Esophagus squamous epithelium (tissue), 5 donors: ENCODE measurements around the gene EXOC3L4. TPM values are rescaled to one million over a fixed set of nuclear protein-coding genes. Genes with fewer than 3 reads are reported as not detected.

Source experiments
- DNase-seq: peaks from one replicate; lab custom pipeline; 2025; lab: John Stamatoyannopoulos, UW
- H3K27ac ChIP-seq, 4 donors: fragments of 200-600 bp; sonication (generic); one replicate each; pipeline ENCODE4 v1.5.1; 2016 to 2019; ENCODE audit warnings: mild to moderate bottlenecking in 1 of 4
- H3K27me3 ChIP-seq, 4 donors: fragments of 200-600 bp; sonication (generic); 1 replicate in 3 of 4; 2 replicates in 1 of 4; pipeline versions ENCODE4 v1.5.1 to v1.6.0; 2017 to 2021; ENCODE audit warnings: antibody characterized with exemption in 1 of 4
- H3K36me3 ChIP-seq, 3 donors: fragments of 200-600 bp; sonication (generic); one replicate each; pipeline ENCODE4 v1.5.1; 2016 to 2019
- H3K4me1 ChIP-seq, 3 donors: fragments of 200-600 bp; sonication (generic); one replicate each; pipeline ENCODE4 v1.5.1; 2017 to 2019
- H3K4me3 ChIP-seq, 4 donors: fragments of 200-600 bp; sonication (generic); 1 replicate in 3 of 4; 2 replicates in 1 of 4; pipeline ENCODE4 v1.5.1; 2016 to 2019; ENCODE audit warnings: mild to moderate bottlenecking in 2 of 4, moderate library complexity in 1 of 4
- H3K9me3 ChIP-seq, 3 donors: fragments of 200-600 bp; sonication (generic); one replicate each; pipeline ENCODE4 v1.5.1; 2016 to 2019
- POLR2A ChIP-seq, 4 donors: fragments of 450-650 bp; IDR thresholded peaks; one replicate each; pipeline ENCODE4 v1.6.1; 2017; ENCODE audit warnings: antibody characterized with exemption in 4 of 4, mild to moderate bottlenecking in 4 of 4, moderate library complexity in 3 of 4
- WGBS, 2 donors: methylation state at CpG; one replicate each; pipeline ENCODE4 v1.1.5; 2018; 5-methylcytosine and 5-hydroxymethylcytosine counted together
- intact Hi-C: fragments of 100-400 bp; cut with DNase I; formaldehyde crosslinking; loops from one replicate; pipeline ENCODE4 v1.15.0; 2022
- total RNA-seq, 4 donors: library from RNA; depleted of rRNA; stranded (reverse); fragments of >200 nt; gene quantifications; one replicate each; pipeline ENCODE4 v1.1.0, GENCODE V29; 2016
- TF ChIP-seq, protein P1 (sequence below), 6 experiments: fragments of 450-650 bp in 4 of 6; fragments of 200-600 bp in 2 of 6; sonication (generic) in 2 of 6; IDR thresholded peaks; one replicate each; pipeline ENCODE4 v1.5.1; 2016 to 2019; ENCODE audit warnings: antibody characterized with exemption in 6 of 6, mild to moderate bottlenecking in 4 of 6, moderate library complexity in 4 of 6
- donor health status: DM: yes; HTN: yes; CAD: no.

EXOC3L4 gene
- total RNA-seq, 4 donors from 2014 or later = 1.00 TPM; not detected in 3

DNA sequence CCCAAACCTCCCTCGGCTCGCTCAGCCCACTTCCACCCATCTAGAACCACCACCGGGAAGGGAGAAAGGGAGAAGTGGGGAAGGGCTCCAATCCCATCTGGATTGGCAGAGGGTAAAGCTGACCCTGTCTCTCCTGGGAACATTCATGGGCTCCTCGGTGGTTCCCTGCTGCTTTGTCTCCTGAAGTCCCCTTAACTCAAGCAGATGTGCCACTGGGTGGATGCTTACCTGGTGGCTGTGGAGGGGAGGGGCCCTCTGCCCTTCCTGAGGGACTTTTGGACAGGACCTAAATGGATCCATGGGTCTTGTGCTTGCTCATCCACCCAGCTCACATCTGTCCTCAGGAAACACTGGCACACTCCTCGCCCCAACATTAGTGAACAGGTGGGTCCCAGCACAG, 35.0 kb upstream of the EXOC3L4 start:
- H3K9me3 ChIP-seq = no peaks in the 10 kb centered on the region
- H3K27ac ChIP-seq = peak overlapping the region in 2 of 4 donors; percentile 0 to 34
- no peaks in the 10 kb centered on the region for H3K27me3 ChIP-seq
- H3K4me3 ChIP-seq = peak overlapping the region in 1 of 4 donors; percentile 86
- intact Hi-C loops = no loop called here
- H3K36me3 ChIP-seq = no peaks in the 10 kb centered on the region
- TF ChIP-seq, protein P1, sequence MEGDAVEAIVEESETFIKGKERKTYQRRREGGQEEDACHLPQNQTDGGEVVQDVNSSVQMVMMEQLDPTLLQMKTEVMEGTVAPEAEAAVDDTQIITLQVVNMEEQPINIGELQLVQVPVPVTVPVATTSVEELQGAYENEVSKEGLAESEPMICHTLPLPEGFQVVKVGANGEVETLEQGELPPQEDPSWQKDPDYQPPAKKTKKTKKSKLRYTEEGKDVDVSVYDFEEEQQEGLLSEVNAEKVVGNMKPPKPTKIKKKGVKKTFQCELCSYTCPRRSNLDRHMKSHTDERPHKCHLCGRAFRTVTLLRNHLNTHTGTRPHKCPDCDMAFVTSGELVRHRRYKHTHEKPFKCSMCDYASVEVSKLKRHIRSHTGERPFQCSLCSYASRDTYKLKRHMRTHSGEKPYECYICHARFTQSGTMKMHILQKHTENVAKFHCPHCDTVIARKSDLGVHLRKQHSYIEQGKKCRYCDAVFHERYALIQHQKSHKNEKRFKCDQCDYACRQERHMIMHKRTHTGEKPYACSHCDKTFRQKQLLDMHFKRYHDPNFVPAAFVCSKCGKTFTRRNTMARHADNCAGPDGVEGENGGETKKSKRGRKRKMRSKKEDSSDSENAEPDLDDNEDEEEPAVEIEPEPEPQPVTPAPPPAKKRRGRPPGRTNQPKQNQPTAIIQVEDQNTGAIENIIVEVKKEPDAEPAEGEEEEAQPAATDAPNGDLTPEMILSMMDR (IDR thresholded peaks at IDR 0.05) = no peak
- TF ChIP-seq POLR2A (IDR thresholded peaks at IDR 0.05) = no peak
- DNase-seq = no peak
- peaks cover 22 to 54% (median 26%) of the 10 kb centered on the region in 3 donors for H3K4me1 ChIP-seq
- WGBS, 2 donors = 76 to 90% methylated on average over 4 to 5 of the region's 5 CpGs

DNA sequence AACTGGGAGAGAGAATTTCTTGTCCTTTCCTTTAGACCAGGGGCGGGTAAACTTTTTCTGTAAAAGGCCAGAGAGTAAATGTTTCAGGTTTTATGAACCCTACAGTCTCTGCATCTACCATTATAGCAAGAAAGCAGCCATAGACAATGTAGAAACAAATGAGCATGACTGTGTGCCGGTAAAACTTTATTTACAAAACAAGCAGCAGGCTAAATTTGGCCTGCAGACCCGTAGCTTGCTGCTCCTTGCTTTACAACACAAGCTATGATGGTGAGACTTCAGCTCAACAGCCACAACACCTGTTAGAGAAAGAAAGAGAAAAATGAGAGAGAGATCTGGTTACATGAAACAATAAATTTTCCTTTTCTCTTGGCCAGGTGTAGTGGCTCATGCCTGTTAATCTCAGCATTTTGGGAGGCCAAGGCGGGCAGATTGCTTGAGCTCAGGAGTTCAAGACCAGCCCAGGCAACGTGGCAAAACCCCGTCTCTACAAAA, 33.0 kb upstream of the EXOC3L4 start:
- H3K27ac ChIP-seq = no peak overlapping the region
- H3K4me3 ChIP-seq = no peak overlapping the region
- TF ChIP-seq POLR2A (IDR thresholded peaks at IDR 0.05) = no peak
- TF ChIP-seq, protein P1 (IDR thresholded peaks at IDR 0.05) = no peak
- 52 to 83% methylated on average over 4 to 6 of the region's 6 CpGs for WGBS, 2 donors
- intact Hi-C loops = no loop called here
- no peaks in the 10 kb centered on the region for H3K9me3 ChIP-seq
- DNase-seq = no peak
- no peaks in the 10 kb centered on the region for H3K36me3 ChIP-seq
- H3K4me1 ChIP-seq = peaks cover 16 to 54% (median 27%) of the 10 kb centered on the region in 3 donors
- no peaks in the 10 kb centered on the region for H3K27me3 ChIP-seq

DNA sequence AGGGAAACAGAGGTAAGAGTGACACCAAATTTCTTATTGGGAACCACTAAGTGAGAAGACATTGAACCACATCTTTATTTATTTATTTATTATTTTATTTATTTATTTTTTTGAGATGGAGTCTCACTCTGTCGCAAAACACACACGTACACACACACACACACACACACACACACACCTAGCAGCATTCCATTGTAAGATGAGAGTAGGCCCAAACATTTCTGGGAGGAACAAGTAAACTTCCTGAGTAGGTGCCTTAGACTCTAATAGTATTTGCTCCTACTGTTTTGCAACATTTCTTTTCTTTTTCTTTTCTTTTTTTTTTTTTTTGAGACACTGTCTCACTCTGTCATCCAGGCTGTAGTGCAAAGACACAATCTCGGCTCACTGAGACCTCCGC, 30.1 kb upstream of the EXOC3L4 start:
- intact Hi-C loops = no loop called here
- no peaks in the 10 kb centered on the region for H3K27me3 ChIP-seq
- DNase-seq = no peak
- peaks cover 22 to 59% (median 32%) of the 10 kb centered on the region in 3 donors for H3K4me1 ChIP-seq
- TF ChIP-seq, protein P1 (IDR thresholded peaks at IDR 0.05) = no peak
- no peak for TF ChIP-seq POLR2A (IDR thresholded peaks at IDR 0.05)
- no peak overlapping the region for H3K4me3 ChIP-seq
- no peaks in the 10 kb centered on the region for H3K9me3 ChIP-seq
- 90 to 94% methylated on average over 4 of the region's 4 CpGs for WGBS, 2 donors
- peak overlapping the region in 1 of 4 donors; percentile 96 for H3K27ac ChIP-seq
- no peaks in the 10 kb centered on the region for H3K36me3 ChIP-seq

DNA sequence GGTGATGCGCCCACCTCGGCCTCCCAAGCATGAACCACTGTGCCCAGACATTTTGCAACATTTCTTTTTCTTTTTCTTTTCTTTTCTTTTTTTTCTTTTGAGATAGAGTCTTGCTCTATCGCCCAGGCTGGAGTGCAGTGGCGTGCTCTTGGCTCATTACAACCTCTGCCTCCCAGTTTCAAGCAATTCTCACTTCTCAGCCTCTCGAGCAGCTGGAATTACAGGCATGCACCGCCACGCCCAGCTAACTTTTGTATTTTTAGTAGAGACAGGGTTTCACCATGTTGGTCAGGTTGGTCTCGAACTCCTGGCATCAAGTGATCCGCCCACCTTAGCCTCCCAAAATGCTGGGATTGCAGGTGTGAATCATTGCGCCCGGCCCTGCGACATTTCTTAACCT, 29.5 kb upstream of the EXOC3L4 start:
- no peak for DNase-seq
- no peaks in the 10 kb centered on the region for H3K9me3 ChIP-seq
- peaks cover 22 to 53% (median 30%) of the 10 kb centered on the region in 3 donors for H3K4me1 ChIP-seq
- intact Hi-C loops = no loop called here
- no peaks in the 10 kb centered on the region for H3K36me3 ChIP-seq
- H3K27ac ChIP-seq = peak overlapping the region in 3 of 4 donors; percentile 87 to 96 (median 93)
- no peak for TF ChIP-seq POLR2A (IDR thresholded peaks at IDR 0.05)
- TF ChIP-seq, protein P1 (IDR thresholded peaks at IDR 0.05) = no peak
- WGBS, 2 donors = 81 to 87% methylated on average over 6 to 12 of the region's 12 CpGs
- no peaks in the 10 kb centered on the region for H3K27me3 ChIP-seq
- H3K4me3 ChIP-seq = no peak overlapping the region

DNA sequence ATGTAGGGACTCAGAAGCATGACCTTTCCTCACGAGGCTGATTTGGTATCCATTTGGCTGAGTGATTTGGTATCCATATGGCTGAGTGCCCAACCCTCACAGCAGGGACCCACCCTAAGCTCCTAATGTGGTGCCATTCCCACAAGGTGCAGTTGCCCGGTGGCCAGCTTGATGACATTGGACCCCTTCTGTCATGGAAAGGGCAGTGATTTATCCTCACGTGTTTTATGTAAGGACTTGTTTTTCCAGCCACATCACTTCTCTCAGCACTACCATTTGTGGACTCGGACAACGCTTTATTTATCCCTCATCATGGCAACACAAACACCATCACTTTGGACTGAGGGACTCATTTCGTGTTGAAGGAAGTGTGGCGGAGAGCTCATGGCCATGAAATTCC, 28.7 kb upstream of the EXOC3L4 start:
- Histone ChIP-seq H3K36me3 (no peaks in the 10 kb centered on the region), H3K27me3 (no peaks in the 10 kb centered on the region), H3K27ac (peak overlapping the region; percentile 80 to 96 (median 90)), H3K4me3 (no peak overlapping the region), H3K4me1 (peaks cover 22 to 53% (median 30%) of the 10 kb centered on the region in 3 donors), H3K9me3 (no peaks in the 10 kb centered on the region)
- WGBS, 2 donors = 72 to 82% methylated on average over 6 to 7 of the region's 7 CpGs
- no peak for DNase-seq
- TF ChIP-seq POLR2A (IDR thresholded peaks at IDR 0.05) = no peak
- TF ChIP-seq, protein P1 (IDR thresholded peaks at IDR 0.05) = no peak
- intact Hi-C loops = no loop called here
